ENCODE measurements around the gene PACSIN3.

PACSIN3 gene

GRCh38 chr11:47154616-47155570, 31.3 kb downstream of the PACSIN3 start:
- no peak for DNase-seq (ENCODE audit: low read depth in 2 of 2)
- TF ChIP-seq CTCF (IDR thresholded peaks at IDR 0.05; ENCODE audit: low read depth, low read length): no peak
- H3K4me3 ChIP-seq (replicated peaks in 1 of 2; ENCODE audit: low read depth in 2 of 2, low read length in 2 of 2): no peak overlapping the region

- H3K4me3 ChIP-seq (replicated peaks in 1 of 2; ENCODE audit: low read depth in 2 of 2, low read length in 2 of 2): no peak overlapping the region
- peak; percentile 84 to 88 for DNase-seq (ENCODE audit: low read depth in 2 of 2)
- TF ChIP-seq CTCF (IDR thresholded peaks at IDR 0.05; ENCODE audit: low read depth, low read length): peak; percentile 99
These were observed 33.0 kb downstream of the PACSIN3 start for GRCh38 chr11:47152953-47153950.

DNA sequence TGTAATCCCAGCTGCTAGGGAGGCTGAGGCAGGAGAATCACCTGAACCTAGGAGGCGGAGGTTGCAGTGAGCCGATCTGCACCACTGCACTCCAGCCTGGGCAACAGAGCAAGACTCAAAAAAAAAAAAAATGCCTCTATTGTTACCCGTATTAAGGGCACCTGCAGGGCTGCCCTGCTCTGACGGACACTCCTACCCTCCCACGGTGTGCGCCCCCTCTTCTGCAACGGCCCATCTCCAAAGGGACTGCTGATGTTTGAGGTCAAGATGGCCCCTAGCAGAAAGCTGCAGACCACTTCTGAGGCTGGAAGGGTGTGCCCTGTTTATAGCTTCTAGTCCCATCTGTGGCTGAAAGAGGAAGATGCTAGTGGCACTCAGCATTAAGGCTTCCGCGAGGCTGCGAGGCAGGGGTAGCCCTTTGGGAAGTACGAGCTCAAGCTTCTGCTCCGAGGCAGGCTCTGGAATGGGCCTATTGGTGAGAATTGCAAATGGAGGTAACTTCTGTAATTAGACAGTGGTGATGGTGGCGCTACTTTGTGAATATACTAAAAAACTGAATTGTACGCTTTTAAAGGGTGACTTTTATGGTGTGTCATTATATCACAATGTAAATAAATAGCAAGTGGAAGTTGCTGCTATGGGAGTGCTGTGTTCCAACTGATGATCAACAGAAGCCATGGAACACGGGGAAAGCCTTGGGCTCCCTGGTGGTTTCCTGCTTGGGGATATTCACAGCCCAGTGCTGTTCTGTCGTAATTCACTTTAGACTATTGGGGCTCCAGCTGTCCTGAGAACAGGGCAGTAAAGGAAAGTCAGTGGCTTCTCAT, 33.9 kb downstream of the PACSIN3 start:
- H3K4me3 ChIP-seq (replicated peaks in 1 of 2; ENCODE audit: low read depth in 2 of 2, low read length in 2 of 2): no peak overlapping the region
- no peak for DNase-seq (ENCODE audit: low read depth in 2 of 2)

DNA sequence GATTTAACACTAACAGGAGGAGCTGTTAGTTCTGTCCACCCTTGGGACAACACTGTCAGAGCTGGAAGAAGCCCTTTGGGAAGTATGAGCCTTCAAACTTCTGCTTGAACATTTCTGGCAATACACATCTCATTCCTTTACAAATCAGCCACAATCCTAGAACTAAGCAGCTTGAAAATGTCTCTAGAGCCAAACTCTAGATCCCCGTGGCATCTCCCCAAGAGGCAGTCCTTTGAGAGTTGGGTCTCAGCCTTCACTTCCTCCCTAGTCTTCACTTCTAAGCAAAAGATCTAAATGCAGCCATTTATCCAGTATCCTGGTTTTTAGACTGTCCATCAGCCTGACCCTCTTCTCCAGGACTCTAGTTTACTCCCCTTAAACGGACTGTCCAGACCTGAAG, 36.5 kb downstream of the PACSIN3 start:
- TF ChIP-seq CTCF (IDR thresholded peaks at IDR 0.05; ENCODE audit: low read depth, low read length): no peak
- peak in 1 of 2 donors; percentile 54 for DNase-seq (ENCODE audit: low read depth in 2 of 2)
- no peak overlapping the region for H3K4me3 ChIP-seq (replicated peaks in 1 of 2; ENCODE audit: low read depth in 2 of 2, low read length in 2 of 2)

More for the DNA sequence above, 33.9 kb downstream of the PACSIN3 start:
- no peak for TF ChIP-seq CTCF (IDR thresholded peaks at IDR 0.05; ENCODE audit: low read depth, low read length)

- peak in 1 of 2 donors; percentile 31 for DNase-seq (ENCODE audit: low read depth in 2 of 2)
- no peak for TF ChIP-seq CTCF (IDR thresholded peaks at IDR 0.05; ENCODE audit: low read depth, low read length)
- no peak overlapping the region for H3K4me3 ChIP-seq (replicated peaks in 1 of 2; ENCODE audit: low read depth in 2 of 2, low read length in 2 of 2)
These were observed 37.2 kb downstream of the PACSIN3 start for GRCh38 chr11:47148903-47149531.

All from cardiac fibroblast (primary cell).